Stimulated activated CD8-positive, alpha-beta memory T cell treated with anti-CD3 and anti-CD28 coated beads, Interleukin-12 subunit alpha, Interleukin-12 subunit beta, amount 100 ng/mL, for 4 hours (primary cell): Measurements from ENCODE around the gene GNB4.

Source experiments
- DNase-seq: peaks from one replicate; pipeline ENCODE4 v3.0.0-alpha.2; 2020; ENCODE audit warnings: low read depth

The GNB4 gene

GRCh38 chr3:179436517-179436916, 14.8 kb downstream of the GNB4 start:
- DNase-seq: no peak

GRCh38 chr3:179432451-179432850, 18.8 kb downstream of the GNB4 start:
- DNase-seq: no peak

- DNase-seq: no peak
Observed at GRCh38 chr3:179432021-179432420, 19.2 kb downstream of the GNB4 start.

- DNase-seq: no peak
Observed at GRCh38 chr3:179430277-179430870, 20.9 kb downstream of the GNB4 start.

GRCh38 chr3:179428876-179429548, 22.3 kb downstream of the GNB4 start:
- DNase-seq: no peak

GRCh38 chr3:179425075-179425474, 26.2 kb downstream of the GNB4 start:
- DNase-seq: no peak

GRCh38 chr3:179421500-179421899, 29.8 kb downstream of the GNB4 start:
- no peak for DNase-seq

GRCh38 chr3:179418610-179419009, 32.7 kb downstream of the GNB4 start:
- DNase-seq: no peak

GRCh38 chr3:179416681-179417080, 34.6 kb downstream of the GNB4 start:
- no peak for DNase-seq

- no peak for DNase-seq
Observed at GRCh38 chr3:179415377-179415776, 35.9 kb downstream of the GNB4 start.

GRCh38 chr3:179414804-179415203, 36.5 kb downstream of the GNB4 start:
- DNase-seq: no peak

GRCh38 chr3:179410999-179411398, 40.3 kb downstream of the GNB4 start:
- DNase-seq: no peak

- no peak for DNase-seq
Observed at GRCh38 chr3:179410331-179410730, 40.9 kb downstream of the GNB4 start.

- DNase-seq: no peak
Observed at GRCh38 chr3:179404307-179404706, 47.0 kb downstream of the GNB4 start.

GRCh38 chr3:179402963-179403362, 48.3 kb downstream of the GNB4 start:
- DNase-seq: no peak

- no peak for DNase-seq
Observed at GRCh38 chr3:179401561-179401960, 49.7 kb downstream of the GNB4 start.

GRCh38 chr3:179398574-179399231, 52.6 kb downstream of the GNB4 start:
- no peak for DNase-seq

GRCh38 chr3:179391906-179392305, 59.4 kb downstream of the GNB4 start:
- no peak for DNase-seq

GRCh38 chr3:179376474-179376873, 74.8 kb downstream of the GNB4 start:
- no peak for DNase-seq

- DNase-seq: no peak
Observed at GRCh38 chr3:179375091-179375999, 75.9 kb downstream of the GNB4 start.

GRCh38 chr3:179373938-179374337, 77.3 kb downstream of the GNB4 start:
- no peak for DNase-seq

- DNase-seq: no peak
Observed at GRCh38 chr3:179369621-179370020, 81.6 kb downstream of the GNB4 start.
